ENCODE data around the gene IFNAR1.

DNA sequence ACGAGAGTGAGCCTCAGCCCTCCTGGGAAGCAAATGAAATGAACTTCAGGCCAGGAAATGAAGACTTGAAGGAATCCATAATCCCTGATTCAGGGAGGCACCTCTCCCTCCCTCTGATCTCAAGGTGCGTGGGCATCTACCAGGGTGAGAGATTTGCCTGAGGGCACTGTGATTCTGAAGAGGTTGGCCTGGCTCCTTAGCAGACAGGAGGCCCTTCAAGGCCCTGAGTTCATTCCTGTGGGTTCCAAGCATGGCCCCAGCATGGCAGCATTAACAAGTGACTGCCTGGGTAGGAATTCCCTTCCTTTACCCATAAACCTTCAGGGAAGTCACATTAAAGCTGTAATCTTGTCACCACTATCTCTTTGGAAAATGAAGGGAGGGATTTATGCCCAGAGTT lies 48.7 kb downstream of the IFNAR1 start:
- TF ChIP-seq POLR2AphosphoS5 (IDR thresholded peaks at IDR 0.05; ENCODE audit: insufficient read depth in 1 of 2, low read depth in 1 of 2) (no peak), POLR2A (IDR thresholded peaks at IDR 0.05) (no peak)
- TF ChIP-seq, protein P1, sequence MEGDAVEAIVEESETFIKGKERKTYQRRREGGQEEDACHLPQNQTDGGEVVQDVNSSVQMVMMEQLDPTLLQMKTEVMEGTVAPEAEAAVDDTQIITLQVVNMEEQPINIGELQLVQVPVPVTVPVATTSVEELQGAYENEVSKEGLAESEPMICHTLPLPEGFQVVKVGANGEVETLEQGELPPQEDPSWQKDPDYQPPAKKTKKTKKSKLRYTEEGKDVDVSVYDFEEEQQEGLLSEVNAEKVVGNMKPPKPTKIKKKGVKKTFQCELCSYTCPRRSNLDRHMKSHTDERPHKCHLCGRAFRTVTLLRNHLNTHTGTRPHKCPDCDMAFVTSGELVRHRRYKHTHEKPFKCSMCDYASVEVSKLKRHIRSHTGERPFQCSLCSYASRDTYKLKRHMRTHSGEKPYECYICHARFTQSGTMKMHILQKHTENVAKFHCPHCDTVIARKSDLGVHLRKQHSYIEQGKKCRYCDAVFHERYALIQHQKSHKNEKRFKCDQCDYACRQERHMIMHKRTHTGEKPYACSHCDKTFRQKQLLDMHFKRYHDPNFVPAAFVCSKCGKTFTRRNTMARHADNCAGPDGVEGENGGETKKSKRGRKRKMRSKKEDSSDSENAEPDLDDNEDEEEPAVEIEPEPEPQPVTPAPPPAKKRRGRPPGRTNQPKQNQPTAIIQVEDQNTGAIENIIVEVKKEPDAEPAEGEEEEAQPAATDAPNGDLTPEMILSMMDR (IDR thresholded peaks at IDR 0.05), result no peak
